C4-2B (cell line): ENCODE data around the gene FOXK2.

Experiments used
- ZFX ChIP-seq: fragments of 450-650 bp; IDR thresholded peaks from 2 replicates; pipeline ENCODE4 v1.6.1; 2017
- TF ChIP-seq, protein P1 (sequence below): fragments of 450-650 bp; conservative IDR thresholded peaks from 2 replicates; pipeline ENCODE4 v1.5.1; 2017; ENCODE audit warnings: mild to moderate bottlenecking

DNA sequence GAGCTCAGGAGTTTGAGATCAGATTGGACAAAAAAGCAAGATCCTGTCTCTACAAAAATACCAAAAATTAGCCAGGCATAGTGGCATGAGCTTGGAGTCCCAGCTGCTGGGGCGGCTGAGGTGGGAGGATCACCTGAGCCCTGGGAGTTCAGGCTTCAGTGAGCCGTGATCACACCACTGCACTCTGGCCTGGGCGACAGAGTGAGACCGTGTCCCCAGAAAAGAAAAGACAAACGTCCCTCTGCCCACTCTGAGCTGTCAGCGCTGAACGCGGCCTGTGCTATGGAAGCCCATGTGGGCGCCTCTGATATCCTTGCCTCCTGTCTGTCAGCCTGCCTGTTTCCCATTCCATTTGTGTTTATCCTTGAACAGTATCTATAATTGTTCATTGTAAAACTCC is 50.7 kb downstream of the FOXK2 start:
- TF ChIP-seq, protein P1, sequence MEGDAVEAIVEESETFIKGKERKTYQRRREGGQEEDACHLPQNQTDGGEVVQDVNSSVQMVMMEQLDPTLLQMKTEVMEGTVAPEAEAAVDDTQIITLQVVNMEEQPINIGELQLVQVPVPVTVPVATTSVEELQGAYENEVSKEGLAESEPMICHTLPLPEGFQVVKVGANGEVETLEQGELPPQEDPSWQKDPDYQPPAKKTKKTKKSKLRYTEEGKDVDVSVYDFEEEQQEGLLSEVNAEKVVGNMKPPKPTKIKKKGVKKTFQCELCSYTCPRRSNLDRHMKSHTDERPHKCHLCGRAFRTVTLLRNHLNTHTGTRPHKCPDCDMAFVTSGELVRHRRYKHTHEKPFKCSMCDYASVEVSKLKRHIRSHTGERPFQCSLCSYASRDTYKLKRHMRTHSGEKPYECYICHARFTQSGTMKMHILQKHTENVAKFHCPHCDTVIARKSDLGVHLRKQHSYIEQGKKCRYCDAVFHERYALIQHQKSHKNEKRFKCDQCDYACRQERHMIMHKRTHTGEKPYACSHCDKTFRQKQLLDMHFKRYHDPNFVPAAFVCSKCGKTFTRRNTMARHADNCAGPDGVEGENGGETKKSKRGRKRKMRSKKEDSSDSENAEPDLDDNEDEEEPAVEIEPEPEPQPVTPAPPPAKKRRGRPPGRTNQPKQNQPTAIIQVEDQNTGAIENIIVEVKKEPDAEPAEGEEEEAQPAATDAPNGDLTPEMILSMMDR = no peak
- no peak for TF ChIP-seq ZFX
